Measurements from ENCODE around the gene CDHR3.

DNA sequence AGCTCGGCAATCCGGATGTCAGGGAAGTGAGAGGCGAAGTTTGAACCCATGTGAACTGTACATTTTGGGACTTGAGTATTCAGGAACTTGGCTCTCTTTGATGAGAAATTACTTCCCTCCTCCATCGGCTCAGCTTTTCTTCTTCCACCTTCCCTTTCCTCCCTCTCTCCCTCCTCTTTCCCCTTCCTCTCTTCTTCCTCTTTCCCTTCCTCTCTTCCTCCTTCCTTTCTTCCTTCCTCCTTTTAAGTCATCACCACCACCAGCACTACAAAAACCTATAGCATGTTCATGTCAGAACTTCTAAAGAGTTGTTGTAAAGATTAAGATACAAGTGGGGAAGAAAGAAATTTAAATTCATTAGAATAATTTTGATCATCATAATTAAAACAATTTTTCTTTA is 31.9 kb upstream of the CDHR3 start:
- TF ChIP-seq BRCA1 (IDR thresholded peaks at IDR 0.05; ENCODE audit: low read depth, low read length): no peak
- TF ChIP-seq MYC (IDR thresholded peaks at IDR 0.05; ENCODE audit: insufficient read depth, insufficient read length, insufficient replicate concordance, low read length, severe bottlenecking): no peak
- TF ChIP-seq BHLHE40 (IDR thresholded peaks at IDR 0.05; ENCODE audit: borderline replicate concordance in 1 of 2, low read depth in 2 of 2, low read length in 1 of 2): no peak
- no peak for TF ChIP-seq SIN3A (IDR thresholded peaks at IDR 0.05; ENCODE audit: low read depth, low read length)
- no peak for TF ChIP-seq EZH2 (IDR thresholded peaks at IDR 0.05; ENCODE audit: borderline replicate concordance, control insufficient read depth, low read depth, low read length)
- TF ChIP-seq SRF (IDR thresholded peaks at IDR 0.05; ENCODE audit: low read depth in 2 of 2, low read length in 2 of 2): no peak
- TF ChIP-seq, protein P1, sequence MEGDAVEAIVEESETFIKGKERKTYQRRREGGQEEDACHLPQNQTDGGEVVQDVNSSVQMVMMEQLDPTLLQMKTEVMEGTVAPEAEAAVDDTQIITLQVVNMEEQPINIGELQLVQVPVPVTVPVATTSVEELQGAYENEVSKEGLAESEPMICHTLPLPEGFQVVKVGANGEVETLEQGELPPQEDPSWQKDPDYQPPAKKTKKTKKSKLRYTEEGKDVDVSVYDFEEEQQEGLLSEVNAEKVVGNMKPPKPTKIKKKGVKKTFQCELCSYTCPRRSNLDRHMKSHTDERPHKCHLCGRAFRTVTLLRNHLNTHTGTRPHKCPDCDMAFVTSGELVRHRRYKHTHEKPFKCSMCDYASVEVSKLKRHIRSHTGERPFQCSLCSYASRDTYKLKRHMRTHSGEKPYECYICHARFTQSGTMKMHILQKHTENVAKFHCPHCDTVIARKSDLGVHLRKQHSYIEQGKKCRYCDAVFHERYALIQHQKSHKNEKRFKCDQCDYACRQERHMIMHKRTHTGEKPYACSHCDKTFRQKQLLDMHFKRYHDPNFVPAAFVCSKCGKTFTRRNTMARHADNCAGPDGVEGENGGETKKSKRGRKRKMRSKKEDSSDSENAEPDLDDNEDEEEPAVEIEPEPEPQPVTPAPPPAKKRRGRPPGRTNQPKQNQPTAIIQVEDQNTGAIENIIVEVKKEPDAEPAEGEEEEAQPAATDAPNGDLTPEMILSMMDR (IDR thresholded peaks at IDR 0.05 in 2 of 3, conservative IDR thresholded peaks at IDR 0.05 in 1 of 3; ENCODE audit: control insufficient read depth in 2 of 3, extremely low read depth in 1 of 3, insufficient read depth in 1 of 3, low read depth in 3 of 3, low read length in 3 of 3): no peak
- TF ChIP-seq MXI1 (IDR thresholded peaks at IDR 0.05; ENCODE audit: low read depth, low read length): no peak
- no peak for TF ChIP-seq ZNF24 (IDR thresholded peaks at IDR 0.05)
- TF ChIP-seq SMAD1 (IDR thresholded peaks at IDR 0.05; ENCODE audit: low read depth, partially characterized antibody): no peak
- TF ChIP-seq TBL1XR1 (IDR thresholded peaks at IDR 0.05; ENCODE audit: low read depth, low read length): no peak
- no peak for TF ChIP-seq TAF1 (IDR thresholded peaks at IDR 0.05; ENCODE audit: borderline replicate concordance, low read depth, low read length)
- no peak for TF ChIP-seq ZNF217 (IDR thresholded peaks at IDR 0.05)
- TF ChIP-seq HDAC2 (IDR thresholded peaks at IDR 0.05): no peak

Data from GM12878 (cell line).